Measurements from ENCODE around the gene PIK3IP1.

The PIK3IP1 gene

GRCh38 chr22:31305194-31305593 lies 12.9 kb upstream of the PIK3IP1 start:
- FAIRE-seq (no peak), DNase-seq (ENCODE audit: insufficient read length, low spot score) (no peak)
- TF ChIP-seq CTCF (IDR thresholded peaks at IDR 0.05; ENCODE audit: insufficient read depth, missing control alignments), result no peak

DNA sequence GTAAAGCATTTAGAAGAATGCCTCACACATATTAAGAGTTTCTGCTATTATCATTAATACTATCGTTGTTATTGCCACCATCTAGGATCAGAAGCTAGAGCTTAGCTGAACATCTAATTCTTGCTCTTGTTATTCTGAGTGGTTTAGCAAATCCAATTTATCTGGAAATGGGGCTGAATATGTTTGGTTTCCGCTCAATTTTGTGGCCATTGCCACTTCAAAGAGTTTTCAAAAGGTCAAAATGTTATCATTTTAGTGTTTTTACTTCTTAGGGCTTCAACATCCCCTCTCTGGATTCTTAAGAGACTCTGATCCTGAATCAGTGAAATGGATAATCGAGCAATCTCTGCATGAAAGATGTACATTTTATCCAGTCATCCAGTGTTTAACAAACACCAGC lies 10.2 kb upstream of the PIK3IP1 start:
- FAIRE-seq, result no peak
- DNase-seq (ENCODE audit: insufficient read length, low spot score), result no peak
- TF ChIP-seq CTCF (IDR thresholded peaks at IDR 0.05; ENCODE audit: insufficient read depth, missing control alignments), result no peak

- FAIRE-seq (no peak), DNase-seq (ENCODE audit: insufficient read length, low spot score) (no peak)
- no peak for TF ChIP-seq CTCF (IDR thresholded peaks at IDR 0.05; ENCODE audit: insufficient read depth, missing control alignments)
Measured at GRCh38 chr22:31302006-31302405, 9.7 kb upstream of the PIK3IP1 start.

DNA sequence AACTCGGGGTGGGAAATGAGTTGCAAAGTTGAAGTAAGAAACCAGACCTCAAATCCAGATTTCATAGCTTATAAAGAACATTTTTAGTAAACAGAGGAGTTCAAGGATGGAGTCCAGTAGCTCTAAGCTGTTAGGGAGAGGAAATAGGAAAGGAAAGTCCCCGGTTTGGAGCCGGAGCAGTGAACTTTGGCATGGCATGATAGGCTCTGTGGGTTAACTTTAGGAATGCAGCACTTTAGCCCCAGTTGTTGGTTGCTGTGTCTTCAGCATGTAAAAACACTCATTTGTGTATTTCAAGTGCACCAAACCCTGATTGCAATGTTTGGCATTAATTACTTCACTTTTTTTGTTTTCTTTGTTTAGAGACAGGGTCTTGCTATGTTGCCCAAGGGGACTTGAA lies 8.6 kb upstream of the PIK3IP1 start:
- TF ChIP-seq CTCF (IDR thresholded peaks at IDR 0.05; ENCODE audit: insufficient read depth, missing control alignments), result no peak
- FAIRE-seq (no peak), DNase-seq (ENCODE audit: insufficient read length, low spot score) (no peak)

- no peak for DNase-seq (ENCODE audit: insufficient read length, low spot score)
- FAIRE-seq, result no peak
- TF ChIP-seq CTCF (IDR thresholded peaks at IDR 0.05; ENCODE audit: insufficient read depth, missing control alignments), result no peak
Measured at GRCh38 chr22:31295831-31296657, 3.8 kb upstream of the PIK3IP1 start.

GRCh38 chr22:31295360-31295759 lies 3.1 kb upstream of the PIK3IP1 start:
- no peak for TF ChIP-seq CTCF (IDR thresholded peaks at IDR 0.05; ENCODE audit: insufficient read depth, missing control alignments)
- FAIRE-seq (no peak), DNase-seq (ENCODE audit: insufficient read length, low spot score) (no peak)

GRCh38 chr22:31291481-31292235 lies 630 bp downstream of the PIK3IP1 start:
- TF ChIP-seq CTCF (IDR thresholded peaks at IDR 0.05; ENCODE audit: insufficient read depth, missing control alignments), result no peak
- no peak for FAIRE-seq
- DNase-seq (ENCODE audit: insufficient read length, low spot score), result no peak
